Lower leg skin (tissue), 4 donors: ENCODE measurements around the gene PTGIS. TPM values are rescaled to one million over a fixed set of nuclear protein-coding genes. Genes with fewer than 3 reads are reported as not detected.

Source experiments
- DNase-seq, 2 donors: peaks; one replicate each; pipeline ENCODE4 v3.0.0-alpha.2; 2019; ENCODE audit warnings: low spot score in 2 of 2
- H3K4me3 ChIP-seq: fragments of 200-600 bp; sonication (generic); 2 replicates; pipeline ENCODE4 v1.5.1; 2017; ENCODE audit warnings: mild to moderate bottlenecking, low read depth; ENCODE audit not compliant: poor library complexity, severe bottlenecking
- CTCF ChIP-seq, 3 donors: fragments of 450-650 bp; IDR thresholded peaks; one replicate each; pipeline ENCODE4 v1.5.1; 2016; ENCODE audit warnings: antibody characterized with exemption in 3 of 3, mild to moderate bottlenecking in 3 of 3, moderate library complexity in 2 of 3
- POLR2A ChIP-seq, 2 donors: fragments of 450-650 bp; IDR thresholded peaks; one replicate each; pipeline ENCODE4 v1.6.1; 2016 to 2017; ENCODE audit warnings: antibody characterized with exemption in 2 of 2, mild to moderate bottlenecking in 1 of 2, moderate library complexity in 1 of 2
- WGBS, 2 donors: methylation state at CpG; one replicate each; pipeline ENCODE4 v1.1.5; 2018; 5-methylcytosine and 5-hydroxymethylcytosine counted together
- intact Hi-C: fragments of 100-400 bp; cut with DNase I; formaldehyde crosslinking; loops from one replicate; pipeline ENCODE4 v1.15.0; 2023; ENCODE audit warnings: low total_unique reads
- total RNA-seq, 4 donors: library from RNA; depleted of rRNA; stranded (reverse); fragments of >200 nt; gene quantifications; one replicate each; pipeline ENCODE4 v1.1.0, GENCODE V29; 2016

PTGIS gene
- total RNA-seq, 4 donors from 2014 or later: 2.3 to 13.3 (median 9.1) TPM

GRCh38 chr20:49475292-49476015, 92.5 kb downstream of the PTGIS start:
- TF ChIP-seq CTCF (IDR thresholded peaks at IDR 0.05) (no peak), POLR2A (IDR thresholded peaks at IDR 0.05) (no peak)
- H3K4me3 ChIP-seq: no peak overlapping the region
- DNase-seq: no peak
- WGBS, 2 donors: 91% methylated on average over 6 of the region's 6 CpGs
- intact Hi-C loops: no loop called here

GRCh38 chr20:49471397-49471796, 96.5 kb downstream of the PTGIS start:
- H3K4me3 ChIP-seq: no peak overlapping the region
- no peak for DNase-seq
- intact Hi-C loops: no loop called here
- TF ChIP-seq POLR2A (IDR thresholded peaks at IDR 0.05) (no peak), CTCF (IDR thresholded peaks at IDR 0.05) (no peak)
- 63 to 67% methylated on average over 5 of the region's 5 CpGs for WGBS, 2 donors

- DNase-seq: no peak
- no peak overlapping the region for H3K4me3 ChIP-seq
- intact Hi-C loops: no loop called here
- TF ChIP-seq POLR2A (IDR thresholded peaks at IDR 0.05) (no peak), CTCF (IDR thresholded peaks at IDR 0.05) (no peak)
- WGBS, 2 donors: 79 to 81% methylated on average over 6 of the region's 6 CpGs
These were observed 97.0 kb downstream of the PTGIS start for GRCh38 chr20:49470922-49471321.

GRCh38 chr20:49469060-49469459, 98.9 kb downstream of the PTGIS start:
- WGBS, 2 donors: 84 to 86% methylated on average over 6 of the region's 6 CpGs
- H3K4me3 ChIP-seq: no peak overlapping the region
- DNase-seq: no peak
- TF ChIP-seq POLR2A (IDR thresholded peaks at IDR 0.05) (no peak), CTCF (IDR thresholded peaks at IDR 0.05) (no peak)
- intact Hi-C loops: no loop called here

GRCh38 chr20:49468412-49468811, 99.5 kb downstream of the PTGIS start:
- TF ChIP-seq POLR2A (IDR thresholded peaks at IDR 0.05) (no peak), CTCF (IDR thresholded peaks at IDR 0.05) (no peak)
- intact Hi-C loops: no loop called here
- no peak for DNase-seq
- 71 to 72% methylated on average over 7 of the region's 7 CpGs for WGBS, 2 donors
- no peak overlapping the region for H3K4me3 ChIP-seq
